Right ventricle myocardium inferior (tissue), 1 donor: Measurements from ENCODE around the gene SULT1A3. TPM values are rescaled to one million over a fixed set of nuclear protein-coding genes. Genes with fewer than 3 reads are reported as not detected.
"Not testable (repeated sequence)": the region's sequence is repeated elsewhere in the genome, so short reads cannot be mapped to it uniquely, and the experiment has no call there.

ENCODE experiments used
- ATAC-seq: fragments of 200-7000 bp; cut with Tn5 transposase; one replicate; pipeline ENCODE4 v1.9.1; 2020; ENCODE audit warnings: mild to moderate bottlenecking, moderate library complexity
- DNase-seq: peaks from one replicate; pipeline ENCODE4 v3.0.0; 2021; ENCODE audit errors: missing footprints
- intact Hi-C: fragments of 100-400 bp; cut with DNase I; formaldehyde crosslinking; loops from one replicate; pipeline ENCODE4 v1.11.0; 2022
- total RNA-seq: library from RNA; stranded (reverse); fragmentation: NEBNext Ultra II Directional; extraction: Animal tissue kit (Norgen Biotek cat#: 25700); gene quantifications from one replicate; pipeline ENCODE4 v1.2.1, GENCODE V29; 2021
- donor health status: DM: no; HTN: yes; CAD: no; lungs with severe emphysema.

SULT1A3 gene
- total RNA-seq, 1 donor from 2014 or later, result 10.3 TPM

DNA sequence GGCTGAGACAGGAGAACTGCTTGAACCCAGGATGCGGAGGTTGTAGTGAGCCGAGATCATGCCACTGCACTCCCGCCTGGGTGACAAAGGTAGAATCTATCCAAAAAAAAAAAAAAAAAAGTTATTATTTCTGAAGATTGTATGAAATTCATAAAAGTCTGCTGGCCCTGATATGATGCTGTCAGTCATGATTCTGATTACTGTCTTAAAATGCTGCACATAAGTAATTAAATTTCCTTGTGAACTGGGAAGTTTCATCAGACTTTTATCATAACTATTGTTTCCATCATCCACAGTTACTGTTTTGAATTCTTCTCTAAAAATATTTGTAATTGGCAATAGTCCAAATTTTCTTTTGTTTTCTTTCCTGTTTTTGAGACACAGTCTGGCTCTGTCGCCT is 49.3 kb downstream of the SULT1A3 start, which contains the start of gene NPIPB13:
TSS of gene NPIPB13 (minus strand) at position 101 of the 400 bp plus-strand sequence. CDS start 2,906 bp downstream, outside the sequence.
- DNase-seq, ATAC-seq, intact Hi-C loops: not testable (repeated sequence)

Other genes starting within 250 kb of the SULT1A3 start
- 74.4 TPM for gene TMEM219, start 237.2 kb upstream of the SULT1A3 start, total RNA-seq
- 32.7 TPM for gene TAOK2, start 225.4 kb upstream of the SULT1A3 start, total RNA-seq
- gene HIRIP3, start 203.6 kb upstream of the SULT1A3 start, total RNA-seq, result 20.2 TPM
- gene INO80E, start 203.0 kb upstream of the SULT1A3 start, total RNA-seq, result 32.4 TPM
- 0.35 TPM for gene DOC2A, start 188.2 kb upstream of the SULT1A3 start, total RNA-seq
- gene C16orf92, start 176.1 kb upstream of the SULT1A3 start, total RNA-seq, result not detected
- gene TLCD3B, start 168.0 kb upstream of the SULT1A3 start, total RNA-seq, result not detected
- 4,126 TPM for gene ALDOA, start 133.5 kb upstream of the SULT1A3 start, total RNA-seq
- gene PPP4C, start 123.3 kb upstream of the SULT1A3 start, total RNA-seq, result 37.8 TPM
- 0.51 TPM for gene TBX6, start 107.3 kb upstream of the SULT1A3 start, total RNA-seq
- 61.5 TPM for gene YPEL3, start 103.0 kb upstream of the SULT1A3 start, total RNA-seq
- 2.2 TPM for gene GDPD3, start 85.7 kb upstream of the SULT1A3 start, total RNA-seq
- gene MAPK3, start 76.0 kb upstream of the SULT1A3 start, total RNA-seq, result 46.0 TPM
- 15.8 TPM for gene CORO1A, start 15.7 kb upstream of the SULT1A3 start, total RNA-seq
- 49.7 TPM for gene BOLA2B, start 5.6 kb upstream of the SULT1A3 start, total RNA-seq
- gene SLX1A, start 5.4 kb upstream of the SULT1A3 start, total RNA-seq, result 7.4 TPM
- 4.5 TPM for gene NPIPB13, start 49.2 kb downstream of the SULT1A3 start, total RNA-seq
- gene CD2BP2, start 156.1 kb downstream of the SULT1A3 start, total RNA-seq, result 35.0 TPM
- 26.0 TPM for gene TBC1D10B, start 171.2 kb downstream of the SULT1A3 start, total RNA-seq
- not detected for gene MYL11, start 175.5 kb downstream of the SULT1A3 start, total RNA-seq
- 1.4 TPM for gene SEPTIN1, start 183.3 kb downstream of the SULT1A3 start, total RNA-seq
- 5.3 TPM for gene ZNF48, start 196.2 kb downstream of the SULT1A3 start, total RNA-seq
- gene ZNF771, start 208.4 kb downstream of the SULT1A3 start, total RNA-seq, result 5.1 TPM
- gene DCTPP1, start 230.8 kb downstream of the SULT1A3 start, total RNA-seq, result 35.2 TPM
- gene SEPHS2, start 246.6 kb downstream of the SULT1A3 start, total RNA-seq, result 29.3 TPM